UCSD-AML1 (cell line): Measurements from ENCODE around the gene RIPPLY3.

Experiments
- DNase-seq: peaks from one replicate; lab custom pipeline; 2025; ENCODE audit not compliant: unreplicated experiment; lab: John Stamatoyannopoulos, UW

The RIPPLY3 gene

GRCh38 chr21:37058261-37058660, 51.8 kb downstream of the RIPPLY3 start:
- DNase-seq: no peak

- DNase-seq: no peak
Measured at GRCh38 chr21:37059181-37059580, 52.7 kb downstream of the RIPPLY3 start.

- no peak for DNase-seq
Measured at GRCh38 chr21:37060296-37060695, 53.8 kb downstream of the RIPPLY3 start.

- no peak for DNase-seq
Measured at GRCh38 chr21:37061926-37062592, 55.6 kb downstream of the RIPPLY3 start.

- no peak for DNase-seq
Measured at GRCh38 chr21:37062593-37062935, 56.1 kb downstream of the RIPPLY3 start.

GRCh38 chr21:37063433-37063832, 56.9 kb downstream of the RIPPLY3 start:
- DNase-seq: no peak

GRCh38 chr21:37064841-37065240, 58.3 kb downstream of the RIPPLY3 start:
- no peak for DNase-seq

GRCh38 chr21:37065561-37066177, 59.2 kb downstream of the RIPPLY3 start:
- no peak for DNase-seq
